ENCODE measurements around the gene ADARB1. TPM values are rescaled to one million over a fixed set of nuclear protein-coding genes. Genes with fewer than 3 reads are reported as not detected.

Gene ADARB1
- polyA plus RNA-seq, 4 donors: 1.1 to 8.3 (median 3.8) TPM

DNA sequence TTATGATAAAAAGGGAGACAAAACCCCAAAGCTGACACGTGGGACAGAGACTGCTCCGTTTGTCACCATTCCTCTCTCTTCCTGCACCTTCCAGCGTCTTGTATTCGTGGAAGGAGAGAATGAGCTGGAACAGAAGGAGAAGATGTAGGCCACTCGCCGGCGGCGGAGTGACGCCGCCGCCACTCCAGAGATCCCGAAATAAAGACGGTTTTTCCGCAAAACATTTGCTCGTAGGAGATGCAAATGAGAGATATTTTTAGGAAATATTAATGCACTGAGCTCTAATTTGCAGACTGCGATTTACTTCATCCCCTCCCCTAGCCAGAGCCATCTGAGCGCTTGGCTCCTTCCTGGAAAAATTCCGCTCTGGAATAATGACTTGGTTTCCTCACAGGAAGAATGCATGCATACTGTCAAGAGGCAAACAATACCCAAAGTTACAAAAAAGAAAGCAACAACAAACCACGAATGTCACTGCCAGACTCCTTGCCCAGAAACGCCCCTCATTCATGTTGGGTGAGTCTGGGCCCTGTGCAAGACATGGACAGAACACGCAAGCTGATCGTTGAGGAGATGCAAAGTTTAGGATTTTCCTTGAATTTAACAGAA lies 18.0 kb upstream of the ADARB1 start:
- no peaks in the 10 kb centered on the region for H3K27me3 ChIP-seq (ENCODE audit: control insufficient read depth in 3 of 3, insufficient read depth in 3 of 3, low read length in 3 of 3)
- no peak for DNase-seq
- no peaks in the 10 kb centered on the region for H3K4me1 ChIP-seq (ENCODE audit: control insufficient read depth in 3 of 3, insufficient read depth in 2 of 3, low read depth in 1 of 3, low read length in 2 of 3)
- H3K27ac ChIP-seq (ENCODE audit: low read depth in 1 of 3, low read length in 2 of 3): peak overlapping the region in 1 of 3 donors; percentile 11
- no peaks in the 10 kb centered on the region for H3K9me3 ChIP-seq (ENCODE audit: control insufficient read depth in 2 of 2, insufficient read depth in 1 of 2, low read depth in 1 of 2, low read length in 1 of 2)
- H3K4me3 ChIP-seq (ENCODE audit: low read depth in 1 of 3, low read length in 3 of 3): no peak overlapping the region
- H3K36me3 ChIP-seq (ENCODE audit: control insufficient read depth in 3 of 3, insufficient read depth in 2 of 3, low read depth in 1 of 3, low read length in 3 of 3): no peaks in the 10 kb centered on the region
- WGBS, 3 donors: 70 to 80% (median 76%) methylated on average over 22 of the region's 22 CpGs
- no peak for FAIRE-seq

DNA sequence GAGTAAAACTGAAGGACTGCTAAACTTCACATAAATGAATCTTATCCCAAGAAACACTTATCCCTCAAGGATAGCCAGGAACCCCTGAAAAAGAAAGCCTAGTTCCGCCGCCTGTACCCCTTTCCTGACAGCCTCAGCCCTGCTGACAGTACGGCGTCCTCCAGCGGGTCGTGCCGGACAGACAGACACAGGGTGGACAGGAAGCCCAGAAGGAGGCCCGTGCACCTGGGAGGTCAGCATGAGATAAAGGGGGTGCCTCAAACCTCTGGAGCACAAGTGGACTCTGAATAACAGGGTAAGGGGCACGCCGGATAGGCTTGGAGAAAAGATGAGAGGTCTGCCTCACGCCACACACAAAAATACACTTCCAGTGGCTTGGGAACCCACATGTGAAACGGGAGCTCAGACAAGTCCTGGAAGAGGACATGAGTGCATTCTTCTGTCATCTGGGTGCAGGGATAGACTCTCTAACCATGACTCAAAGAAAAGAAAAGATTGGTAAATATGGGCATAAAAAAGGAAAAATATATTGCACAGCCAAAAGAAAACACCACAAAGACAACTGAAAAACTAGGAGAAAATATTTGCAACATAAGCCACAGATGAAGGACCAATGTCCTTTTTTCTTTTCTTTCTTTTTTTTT lies 17.3 kb upstream of the ADARB1 start:
- Histone ChIP-seq H3K36me3 (ENCODE audit: control insufficient read depth in 3 of 3, insufficient read depth in 2 of 3, low read depth in 1 of 3, low read length in 3 of 3) (no peaks in the 10 kb centered on the region), H3K9me3 (ENCODE audit: control insufficient read depth in 2 of 2, insufficient read depth in 1 of 2, low read depth in 1 of 2, low read length in 1 of 2) (no peaks in the 10 kb centered on the region), H3K4me1 (ENCODE audit: control insufficient read depth in 3 of 3, insufficient read depth in 2 of 3, low read depth in 1 of 3, low read length in 2 of 3) (no peaks in the 10 kb centered on the region), H3K27ac (ENCODE audit: low read depth in 1 of 3, low read length in 2 of 3) (peak overlapping the region in 1 of 3 donors; percentile 21), H3K27me3 (ENCODE audit: control insufficient read depth in 3 of 3, insufficient read depth in 3 of 3, low read length in 3 of 3) (no peaks in the 10 kb centered on the region), H3K4me3 (ENCODE audit: low read depth in 1 of 3, low read length in 3 of 3) (no peak overlapping the region)
- no peak for DNase-seq
- 83 to 85% (median 84%) methylated on average over 12 of the region's 12 CpGs for WGBS, 3 donors
- FAIRE-seq: no peak

DNA sequence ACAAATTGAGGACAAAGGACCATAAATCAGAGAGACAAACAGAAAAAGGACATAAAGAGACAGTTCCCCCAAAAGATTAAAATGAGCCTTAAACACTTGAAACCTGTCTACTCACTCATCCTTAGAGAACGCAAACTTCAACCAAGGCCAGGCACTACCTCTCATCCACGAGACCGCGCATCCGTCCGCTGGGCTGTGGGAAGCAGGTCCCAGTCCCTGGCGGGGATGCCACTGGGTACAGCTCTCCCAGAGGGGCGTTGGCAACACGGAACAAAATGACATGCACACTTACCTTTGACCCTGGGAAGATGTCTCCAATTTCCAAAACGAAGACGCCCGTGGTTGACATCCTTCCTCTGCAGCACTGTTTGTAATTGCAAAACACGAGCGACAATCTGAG lies 16.5 kb upstream of the ADARB1 start:
- Histone ChIP-seq H3K4me1 (ENCODE audit: control insufficient read depth in 3 of 3, insufficient read depth in 2 of 3, low read depth in 1 of 3, low read length in 2 of 3) (no peaks in the 10 kb centered on the region), H3K4me3 (ENCODE audit: low read depth in 1 of 3, low read length in 3 of 3) (no peak overlapping the region), H3K27ac (ENCODE audit: low read depth in 1 of 3, low read length in 2 of 3) (no peak overlapping the region), H3K27me3 (ENCODE audit: control insufficient read depth in 3 of 3, insufficient read depth in 3 of 3, low read length in 3 of 3) (no peaks in the 10 kb centered on the region), H3K36me3 (ENCODE audit: control insufficient read depth in 3 of 3, insufficient read depth in 2 of 3, low read depth in 1 of 3, low read length in 3 of 3) (no peaks in the 10 kb centered on the region), H3K9me3 (ENCODE audit: control insufficient read depth in 2 of 2, insufficient read depth in 1 of 2, low read depth in 1 of 2, low read length in 1 of 2) (peaks cover 0 to under 1% of the 10 kb centered on the region in 2 donors)
- no peak for FAIRE-seq
- WGBS, 3 donors: 68 to 82% (median 75%) methylated on average over 14 of the region's 14 CpGs
- no peak for DNase-seq

DNA sequence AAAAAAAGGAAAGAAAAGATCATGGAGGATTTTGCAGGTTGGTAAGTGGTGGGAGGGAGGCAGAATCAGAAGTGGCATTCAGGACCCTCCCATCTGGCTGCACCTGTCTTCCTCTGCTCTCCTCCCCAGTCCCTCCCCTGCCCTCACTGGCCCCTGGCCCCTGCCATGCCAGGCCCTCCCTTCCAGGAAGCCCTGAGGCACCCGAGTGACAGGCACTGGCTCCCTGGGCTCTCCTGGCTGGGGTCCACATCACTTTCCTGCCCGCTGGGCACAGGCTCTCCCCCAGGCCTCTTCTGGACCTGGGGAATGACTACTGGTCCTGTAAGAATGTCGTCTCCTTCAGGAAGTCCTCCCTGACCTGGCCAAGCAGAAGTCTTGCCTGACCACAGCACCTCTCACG lies 15.3 kb upstream of the ADARB1 start:
- no peak for DNase-seq
- peaks cover 0 to 5% of the 10 kb centered on the region in 2 donors for H3K9me3 ChIP-seq (ENCODE audit: control insufficient read depth in 2 of 2, insufficient read depth in 1 of 2, low read depth in 1 of 2, low read length in 1 of 2)
- no peak overlapping the region for H3K27ac ChIP-seq (ENCODE audit: low read depth in 1 of 3, low read length in 2 of 3)
- 51 to 70% (median 55%) methylated on average over 4 of the region's 4 CpGs for WGBS, 3 donors
- H3K27me3 ChIP-seq (ENCODE audit: control insufficient read depth in 3 of 3, insufficient read depth in 3 of 3, low read length in 3 of 3): no peaks in the 10 kb centered on the region
- no peak for FAIRE-seq
- H3K4me1 ChIP-seq (ENCODE audit: control insufficient read depth in 3 of 3, insufficient read depth in 2 of 3, low read depth in 1 of 3, low read length in 2 of 3): no peaks in the 10 kb centered on the region
- no peaks in the 10 kb centered on the region for H3K36me3 ChIP-seq (ENCODE audit: control insufficient read depth in 3 of 3, insufficient read depth in 2 of 3, low read depth in 1 of 3, low read length in 3 of 3)
- H3K4me3 ChIP-seq (ENCODE audit: low read depth in 1 of 3, low read length in 3 of 3): no peak overlapping the region

DNA sequence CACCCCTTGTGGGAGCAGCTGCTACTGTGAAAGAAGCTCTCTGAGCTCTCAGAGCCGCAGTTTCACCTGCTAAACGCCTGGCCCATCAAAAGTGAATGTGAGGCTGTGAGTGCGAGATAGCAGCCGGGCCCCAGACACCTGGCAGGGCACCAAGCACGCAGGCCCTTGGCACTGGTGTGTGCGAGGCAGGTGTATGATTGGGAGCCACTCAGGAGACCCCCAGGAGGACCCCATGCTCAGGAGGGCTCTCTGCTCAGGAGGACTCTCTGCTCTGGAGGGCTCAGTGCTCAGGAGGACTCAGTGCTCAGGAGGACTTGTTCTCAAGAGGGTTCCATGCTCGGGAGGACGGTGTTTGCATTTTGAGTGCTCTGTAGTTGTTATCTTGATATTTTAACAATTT lies 14.3 kb upstream of the ADARB1 start:
- WGBS, 3 donors: 39 to 78% (median 44%) methylated on average over 8 of the region's 8 CpGs
- Histone ChIP-seq H3K36me3 (ENCODE audit: control insufficient read depth in 3 of 3, insufficient read depth in 2 of 3, low read depth in 1 of 3, low read length in 3 of 3) (no peaks in the 10 kb centered on the region), H3K27me3 (ENCODE audit: control insufficient read depth in 3 of 3, insufficient read depth in 3 of 3, low read length in 3 of 3) (no peaks in the 10 kb centered on the region), H3K4me1 (ENCODE audit: control insufficient read depth in 3 of 3, insufficient read depth in 2 of 3, low read depth in 1 of 3, low read length in 2 of 3) (no peaks in the 10 kb centered on the region), H3K9me3 (ENCODE audit: control insufficient read depth in 2 of 2, insufficient read depth in 1 of 2, low read depth in 1 of 2, low read length in 1 of 2) (peaks cover 0 to 5% of the 10 kb centered on the region in 2 donors), H3K4me3 (ENCODE audit: low read depth in 1 of 3, low read length in 3 of 3) (no peak overlapping the region), H3K27ac (ENCODE audit: low read depth in 1 of 3, low read length in 2 of 3) (no peak overlapping the region)
- DNase-seq (no peak), FAIRE-seq (no peak)

DNA sequence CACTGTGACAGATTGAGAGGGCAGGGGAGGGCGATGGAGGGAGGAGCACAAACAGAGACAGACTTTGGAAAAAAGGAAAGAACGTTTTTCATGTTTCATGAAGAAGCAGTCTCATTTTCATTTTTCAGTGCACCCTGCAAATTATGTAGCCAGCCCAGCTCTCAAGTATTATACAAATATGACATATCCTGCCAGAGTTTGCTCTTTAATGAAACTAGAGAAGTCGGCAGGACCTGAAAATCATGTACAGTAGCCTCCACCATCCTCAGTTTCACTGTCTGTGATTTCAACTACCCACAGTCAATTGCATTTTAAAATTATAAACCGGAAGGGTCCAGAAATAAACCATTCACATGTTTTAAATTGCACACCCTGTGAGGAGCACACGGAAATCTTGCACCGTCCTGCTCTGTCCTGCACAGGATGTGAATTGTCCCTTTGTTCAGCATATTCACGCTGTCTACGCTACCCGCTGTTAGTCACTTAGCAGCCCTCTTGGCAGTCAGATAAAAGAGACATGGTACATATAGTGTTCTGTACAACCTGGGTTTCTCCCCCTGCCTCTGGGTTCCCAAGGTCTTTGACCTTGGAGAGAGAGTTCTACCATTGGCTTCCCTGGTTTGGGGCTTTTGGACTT lies 13.6 kb upstream of the ADARB1 start:
- no peak for FAIRE-seq
- no peaks in the 10 kb centered on the region for H3K27me3 ChIP-seq (ENCODE audit: control insufficient read depth in 3 of 3, insufficient read depth in 3 of 3, low read length in 3 of 3)

DNA sequence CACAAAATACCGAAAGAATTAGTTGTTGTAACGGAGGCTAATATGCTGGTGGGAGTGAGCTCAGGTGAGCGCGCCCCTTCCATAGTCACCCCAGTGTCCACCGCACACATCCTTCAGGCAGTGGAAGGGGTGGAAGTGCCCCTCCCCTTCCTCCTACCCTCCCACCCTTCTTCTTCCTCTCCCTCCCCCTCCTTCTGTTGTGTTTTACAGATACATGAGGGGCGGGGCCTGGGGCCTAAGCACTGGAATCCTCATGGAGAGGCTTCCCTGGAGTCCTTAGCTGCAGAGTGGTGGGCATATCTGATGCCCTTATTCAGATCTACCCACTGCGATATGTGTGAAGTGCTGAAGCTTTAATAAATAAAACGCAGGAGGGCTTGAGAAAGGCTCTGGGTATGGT lies 10.3 kb upstream of the ADARB1 start:
- Histone ChIP-seq H3K36me3 (ENCODE audit: control insufficient read depth in 3 of 3, insufficient read depth in 2 of 3, low read depth in 1 of 3, low read length in 3 of 3) (no peaks in the 10 kb centered on the region), H3K27me3 (ENCODE audit: control insufficient read depth in 3 of 3, insufficient read depth in 3 of 3, low read length in 3 of 3) (no peaks in the 10 kb centered on the region), H3K4me1 (ENCODE audit: control insufficient read depth in 3 of 3, insufficient read depth in 2 of 3, low read depth in 1 of 3, low read length in 2 of 3) (no peaks in the 10 kb centered on the region), H3K9me3 (ENCODE audit: control insufficient read depth in 2 of 2, insufficient read depth in 1 of 2, low read depth in 1 of 2, low read length in 1 of 2) (peaks cover 0 to 5% of the 10 kb centered on the region in 2 donors), H3K4me3 (ENCODE audit: low read depth in 1 of 3, low read length in 3 of 3) (no peak overlapping the region), H3K27ac (ENCODE audit: low read depth in 1 of 3, low read length in 2 of 3) (no peak overlapping the region)
- DNase-seq: no peak
- FAIRE-seq: no peak
- 77 to 85% (median 77%) methylated on average over 8 of the region's 8 CpGs for WGBS, 3 donors

More for the DNA sequence above, 13.6 kb upstream of the ADARB1 start:
- no peak overlapping the region for H3K27ac ChIP-seq (ENCODE audit: low read depth in 1 of 3, low read length in 2 of 3)
- H3K4me1 ChIP-seq (ENCODE audit: control insufficient read depth in 3 of 3, insufficient read depth in 2 of 3, low read depth in 1 of 3, low read length in 2 of 3): no peaks in the 10 kb centered on the region
- H3K4me3 ChIP-seq (ENCODE audit: low read depth in 1 of 3, low read length in 3 of 3): no peak overlapping the region
- peaks cover 0 to 5% of the 10 kb centered on the region in 2 donors for H3K9me3 ChIP-seq (ENCODE audit: control insufficient read depth in 2 of 2, insufficient read depth in 1 of 2, low read depth in 1 of 2, low read length in 1 of 2)
- no peak for DNase-seq
- H3K36me3 ChIP-seq (ENCODE audit: control insufficient read depth in 3 of 3, insufficient read depth in 2 of 3, low read depth in 1 of 3, low read length in 3 of 3): no peaks in the 10 kb centered on the region
- WGBS, 3 donors: 67 to 71% (median 69%) methylated on average over 9 of the region's 9 CpGs

DNA sequence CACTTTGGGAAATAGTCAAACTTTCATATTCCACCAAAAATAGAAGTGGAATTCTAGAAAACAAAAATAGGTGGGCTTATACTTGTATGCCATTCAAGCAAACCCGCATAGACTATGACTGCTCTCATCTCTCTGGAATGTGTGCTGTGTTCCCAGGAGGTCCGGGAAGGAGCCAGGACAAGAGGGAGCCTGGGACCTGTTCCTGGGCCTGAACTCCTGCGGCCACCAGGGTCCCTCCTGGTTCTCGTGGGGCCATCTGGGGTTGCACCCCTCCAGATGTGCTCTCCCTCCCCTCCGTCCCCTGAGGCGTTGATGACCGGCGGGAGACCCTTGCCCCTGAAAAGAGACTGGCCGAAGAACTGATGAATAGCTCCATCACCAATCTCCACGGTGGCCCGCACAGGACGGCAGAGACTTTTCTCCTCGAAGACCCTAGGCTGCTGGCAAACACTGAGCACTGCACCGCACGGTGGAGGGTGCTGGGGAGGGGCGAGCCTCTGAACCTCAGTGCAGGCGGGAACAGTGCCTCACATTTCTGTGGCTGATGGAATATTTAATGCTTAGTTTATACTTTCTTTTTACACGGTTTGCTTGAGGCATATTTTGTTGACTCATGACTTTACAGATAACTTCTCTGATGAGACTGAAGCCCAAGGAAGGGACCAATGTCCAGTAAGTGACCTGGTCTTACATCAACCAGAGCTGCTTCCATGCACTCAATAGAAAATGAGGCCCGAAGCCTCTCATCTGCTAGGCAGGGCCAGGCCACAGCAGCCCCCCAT lies 9.6 kb upstream of the ADARB1 start:
- peaks cover 0 to 5% of the 10 kb centered on the region in 2 donors for H3K9me3 ChIP-seq (ENCODE audit: control insufficient read depth in 2 of 2, insufficient read depth in 1 of 2, low read depth in 1 of 2, low read length in 1 of 2)
- FAIRE-seq (no peak), DNase-seq (no peak)
- no peak overlapping the region for H3K4me3 ChIP-seq (ENCODE audit: low read depth in 1 of 3, low read length in 3 of 3)
- H3K36me3 ChIP-seq (ENCODE audit: control insufficient read depth in 3 of 3, insufficient read depth in 2 of 3, low read depth in 1 of 3, low read length in 3 of 3): no peaks in the 10 kb centered on the region
- no peaks in the 10 kb centered on the region for H3K27me3 ChIP-seq (ENCODE audit: control insufficient read depth in 3 of 3, insufficient read depth in 3 of 3, low read length in 3 of 3)
- H3K27ac ChIP-seq (ENCODE audit: low read depth in 1 of 3, low read length in 2 of 3): no peak overlapping the region
- 82 to 84% (median 83%) methylated on average over 19 of the region's 19 CpGs for WGBS, 3 donors
- no peaks in the 10 kb centered on the region for H3K4me1 ChIP-seq (ENCODE audit: control insufficient read depth in 3 of 3, insufficient read depth in 2 of 3, low read depth in 1 of 3, low read length in 2 of 3)
